NCI-H1048 (cell line): ENCODE measurements around the gene PPM1M.
"Not testable (repeated sequence)": the region's sequence is repeated elsewhere in the genome, so short reads cannot be mapped to it uniquely, and the experiment has no call there.

Experiments
- DNase-seq: peaks from one replicate; lab custom pipeline; 2025; lab: John Stamatoyannopoulos, UW

PPM1M gene

DNA sequence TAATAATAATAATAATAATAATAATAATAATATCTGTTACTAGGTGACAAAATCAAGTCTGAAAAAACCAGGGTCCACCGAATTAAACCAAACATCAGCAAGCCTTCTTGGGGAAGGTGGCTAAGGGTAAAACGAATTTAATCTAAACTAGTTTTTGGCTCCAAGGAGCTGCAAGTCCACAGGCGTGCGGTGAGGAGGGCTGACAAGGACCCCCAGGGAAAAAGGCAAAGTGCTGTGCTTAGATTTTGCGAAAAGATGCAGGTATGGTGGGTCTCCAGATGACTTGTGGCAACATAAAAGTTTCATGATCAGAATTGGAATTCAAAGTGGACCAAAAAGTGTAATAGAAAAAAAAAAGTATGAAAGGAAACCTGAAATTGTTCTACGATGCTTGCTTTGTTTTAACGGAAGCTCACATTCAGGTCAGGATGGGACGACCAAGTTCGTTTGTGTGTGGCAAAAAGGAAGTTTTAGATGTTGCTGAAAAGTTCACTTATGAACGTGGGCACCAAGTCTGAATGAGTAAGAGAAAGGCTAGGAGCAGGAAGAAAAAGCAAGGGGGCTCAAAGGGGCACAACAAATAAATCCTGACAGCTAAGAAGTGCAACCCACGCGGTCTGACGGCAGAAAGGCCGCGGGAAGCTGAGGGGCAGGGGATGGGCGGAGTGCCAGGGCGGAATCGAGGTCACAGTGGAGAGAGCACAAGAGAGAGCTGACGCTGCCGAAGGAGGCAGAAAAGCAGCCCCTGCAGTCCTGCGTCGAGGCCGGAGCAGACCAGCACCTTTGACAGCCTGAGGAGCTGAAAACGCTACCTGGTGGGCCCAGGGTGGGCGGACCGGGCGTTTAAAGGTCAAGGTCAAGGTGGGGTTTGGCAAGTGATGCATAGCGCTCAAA, 31.8 kb downstream of the PPM1M start:
- DNase-seq, result no peak

DNA sequence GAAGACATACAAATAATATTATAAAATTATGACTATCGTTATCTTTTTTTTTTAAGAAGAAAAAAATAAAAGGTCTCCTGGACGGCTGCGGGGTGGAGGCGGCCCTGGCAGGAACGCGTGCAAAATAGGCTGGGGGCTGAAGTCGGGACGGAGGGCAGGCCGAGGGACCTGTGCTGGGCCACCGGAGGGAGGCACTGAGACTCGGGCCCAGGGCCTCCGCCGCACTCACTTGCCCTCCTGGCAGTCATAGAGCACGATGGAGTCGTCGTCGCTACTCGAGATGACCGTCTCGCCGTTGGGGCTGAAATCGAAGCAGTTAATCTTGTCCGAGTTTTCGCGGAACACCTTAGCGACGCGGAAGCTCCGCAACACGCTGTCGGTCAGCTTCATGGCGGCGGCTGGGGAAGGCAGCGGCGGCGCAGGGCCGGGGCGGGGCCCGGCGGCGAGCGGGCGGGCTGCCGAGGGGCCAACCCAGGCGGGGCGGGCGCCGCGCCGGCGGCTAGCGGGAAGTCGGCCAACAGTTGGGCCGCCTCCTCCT, 32.5 kb downstream of the PPM1M start:
- no peak for DNase-seq

DNA sequence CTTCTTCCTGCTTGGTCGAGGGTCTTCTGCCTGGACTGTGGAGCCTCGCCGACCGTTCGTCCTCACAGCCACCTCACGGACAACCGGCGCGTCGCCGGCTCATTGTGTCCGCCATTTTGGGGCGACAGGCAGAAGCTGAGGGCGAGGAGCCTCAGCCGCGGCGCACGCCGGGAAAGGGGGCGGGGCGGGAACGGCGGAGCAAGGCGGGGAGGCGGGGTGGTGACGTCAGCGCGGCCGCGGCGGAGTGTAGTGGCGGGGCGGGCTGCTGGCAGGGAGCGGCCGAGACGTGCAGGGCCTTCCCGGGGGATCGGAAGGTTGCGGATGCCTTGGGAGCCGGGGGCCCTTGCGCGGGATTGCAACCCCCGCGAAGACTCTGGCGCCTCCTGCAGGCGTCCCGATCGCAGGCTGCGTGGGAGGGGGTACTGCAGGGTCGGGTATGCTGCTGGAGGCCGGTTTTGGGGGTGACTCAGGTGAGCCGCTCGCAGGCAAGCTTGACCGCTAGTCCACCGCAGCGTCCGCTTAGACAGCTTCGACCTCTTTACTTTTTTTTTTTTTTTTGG, 33.0 kb downstream of the PPM1M start, which contains the start of gene WDR82:
WDR82 (minus strand) TSS at position 140 of the 560 bp plus-strand sequence. CDS start 288 bp downstream, outside the sequence.
- DNase-seq, result peak; percentile 77

DNA sequence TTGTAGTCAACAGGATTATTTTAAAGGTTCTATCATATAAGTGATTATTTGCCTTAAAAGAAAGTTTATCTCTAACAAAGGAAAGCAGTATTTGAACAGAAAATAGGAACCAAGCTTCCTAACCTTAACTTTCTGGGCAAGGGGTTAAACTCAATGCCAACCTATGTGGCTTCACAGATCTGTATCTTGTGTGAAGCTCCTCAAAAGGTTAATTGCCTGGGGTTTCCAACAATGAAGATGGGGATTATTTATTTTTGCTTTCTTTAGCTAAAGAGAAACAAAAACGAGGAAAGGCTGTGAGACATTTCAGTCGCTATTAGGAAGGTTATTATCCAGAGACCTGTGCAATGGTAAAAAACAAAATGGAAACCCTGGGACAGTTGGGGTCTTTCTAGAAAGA, 34.0 kb downstream of the PPM1M start:
- DNase-seq, result no peak

DNA sequence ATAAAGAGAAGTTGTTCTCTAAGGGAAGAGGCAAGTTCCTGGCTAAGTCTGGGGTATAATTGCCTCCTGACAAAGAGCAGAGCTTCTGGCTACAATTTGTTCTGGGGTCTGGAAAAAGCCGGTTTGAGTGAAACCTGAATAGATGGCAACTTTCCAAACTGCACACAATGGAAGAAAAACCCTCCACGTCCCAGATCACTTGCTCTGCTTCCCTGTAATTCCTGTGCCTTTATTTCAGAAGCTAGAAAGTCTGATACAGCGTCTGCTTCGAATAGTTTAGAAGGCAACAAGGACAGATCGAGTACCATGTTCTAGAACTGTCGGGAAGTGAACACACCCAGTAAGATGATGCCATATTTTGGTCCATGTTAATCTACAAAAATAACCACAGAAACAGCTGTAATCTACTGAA, 34.5 kb downstream of the PPM1M start:
- no peak for DNase-seq

DNA sequence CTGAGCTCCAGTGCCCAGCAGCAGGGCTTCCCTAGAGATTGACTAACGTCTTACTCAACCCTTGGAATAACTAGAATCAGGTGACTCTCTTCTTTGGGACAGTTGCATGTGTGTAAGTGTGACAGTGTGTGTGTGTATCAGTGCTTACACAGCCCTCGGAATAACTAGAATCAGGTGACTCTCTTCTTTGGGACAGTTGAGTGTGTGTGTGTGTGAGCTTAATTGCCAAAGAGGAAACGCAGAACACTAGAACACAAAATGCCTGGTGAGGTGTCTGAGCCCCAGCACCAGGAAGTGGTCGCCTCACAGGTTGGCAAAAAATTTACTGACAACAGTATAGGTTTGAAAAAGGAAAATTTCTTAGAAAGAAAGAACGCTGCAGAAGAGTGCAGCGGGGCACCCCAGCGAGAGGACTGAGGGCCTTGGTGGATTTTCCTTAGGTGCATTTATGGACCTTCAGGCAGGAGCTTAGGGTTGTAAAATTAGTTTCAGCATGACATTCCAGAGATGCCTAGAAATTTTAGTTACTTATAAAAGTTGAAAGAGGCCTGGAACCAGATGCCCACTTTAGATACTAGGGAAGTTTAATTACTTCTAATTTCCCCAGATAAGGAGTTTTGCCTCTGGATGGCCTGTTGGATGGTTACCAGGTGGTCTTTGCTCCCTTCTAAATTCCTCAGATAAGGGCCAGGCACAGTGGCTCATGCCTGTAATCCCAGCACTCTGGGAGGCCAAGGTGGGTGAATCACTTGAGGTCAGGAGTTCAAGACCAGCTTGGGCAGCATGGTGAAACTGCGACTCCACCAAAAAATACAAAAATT, 36.6 kb downstream of the PPM1M start:
- DNase-seq, result no peak

DNA sequence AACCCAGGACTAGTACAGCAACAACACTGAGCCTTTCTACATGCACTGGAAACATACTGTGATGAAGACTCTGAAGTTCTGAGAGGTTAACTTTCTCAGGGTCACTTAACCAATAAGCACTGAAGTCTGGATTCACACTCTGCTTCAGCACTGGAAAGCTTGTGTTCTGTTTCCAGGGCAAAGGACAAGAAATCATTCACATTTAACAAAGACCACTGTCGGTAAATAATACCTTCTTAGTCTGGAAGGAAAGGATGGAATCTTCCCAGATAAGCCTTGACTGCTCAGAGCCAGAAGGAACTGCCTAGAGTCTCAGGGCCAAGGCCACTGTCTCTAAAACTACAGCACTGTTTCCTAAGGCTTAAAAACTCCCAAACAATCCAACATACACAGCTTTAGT, 37.7 kb downstream of the PPM1M start:
- DNase-seq, result no peak

DNA sequence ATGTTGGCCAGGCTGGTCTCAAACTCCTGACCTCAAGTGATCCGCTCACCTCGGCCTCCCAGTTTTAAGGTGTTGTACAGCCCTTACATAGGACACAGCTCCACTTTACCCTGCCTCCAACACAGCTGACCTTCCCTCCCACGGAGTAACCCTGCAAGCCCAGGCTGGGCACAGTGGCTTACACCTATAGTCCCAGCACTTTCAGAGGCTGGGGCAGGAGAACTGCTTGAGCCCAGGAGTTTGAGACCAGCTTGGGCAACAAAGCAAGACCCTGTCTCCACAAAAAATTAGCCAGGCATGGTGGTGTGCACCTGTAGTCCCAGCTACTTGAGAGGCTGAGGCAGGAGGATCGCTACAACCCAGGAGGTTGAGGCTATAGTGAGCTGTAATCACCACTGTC, 38.5 kb downstream of the PPM1M start:
- DNase-seq, result not testable (repeated sequence)

DNA sequence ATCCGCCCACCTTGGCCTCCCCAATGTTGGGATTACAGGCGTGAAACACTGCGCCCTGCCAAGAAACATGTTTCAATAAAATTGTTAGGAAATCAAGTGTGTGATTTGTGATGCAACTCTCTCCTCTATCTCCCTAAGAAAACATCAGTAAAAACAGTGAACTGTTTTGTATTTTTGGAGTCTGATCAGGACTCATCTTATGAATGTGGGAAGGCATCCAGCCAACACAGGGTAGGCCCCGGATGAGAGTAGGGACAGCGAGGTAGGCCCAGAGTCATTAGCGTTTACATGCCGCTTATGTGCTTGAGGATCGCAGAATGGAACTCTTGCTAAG, 41.2 kb downstream of the PPM1M start:
- DNase-seq, result no peak

DNA sequence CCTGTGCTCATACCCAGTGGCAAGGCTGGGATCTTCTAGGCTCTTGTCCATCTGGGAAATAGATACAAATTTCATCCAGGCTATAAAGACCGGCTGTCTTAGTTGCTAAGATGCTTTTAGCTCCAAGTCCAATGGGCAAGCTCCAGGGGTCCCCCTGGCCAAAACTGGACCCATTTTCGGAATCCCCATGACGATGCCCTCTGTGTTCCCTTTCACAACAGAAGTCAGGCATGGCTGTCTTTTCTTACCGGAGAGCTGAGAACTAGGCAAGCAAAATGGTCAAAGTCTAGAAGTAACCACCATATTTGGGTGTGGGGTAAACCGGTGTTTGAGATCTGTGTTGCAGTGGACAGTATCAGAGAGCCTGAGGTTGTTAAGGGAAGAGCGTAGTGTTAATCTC, 43.1 kb downstream of the PPM1M start:
- DNase-seq, result no peak

DNA sequence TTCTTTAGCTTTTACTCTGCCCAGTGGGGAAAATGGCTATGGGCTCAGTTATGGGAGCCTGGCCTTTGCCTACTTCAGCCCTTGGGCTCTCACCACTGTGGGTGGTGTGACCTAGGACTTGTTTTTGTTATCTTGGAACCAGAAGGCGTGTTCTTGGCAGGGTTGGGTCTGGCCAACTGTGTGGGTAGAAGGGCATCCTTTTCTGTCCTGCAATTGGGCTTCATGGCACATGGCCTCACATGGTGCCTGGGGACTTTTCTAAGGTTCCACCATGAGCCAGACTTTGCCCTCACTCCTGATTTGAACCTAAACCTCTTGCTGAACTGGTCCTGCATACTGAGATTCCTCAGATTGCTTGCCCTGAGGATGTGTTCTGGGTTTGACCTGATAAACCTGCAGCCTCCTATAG, 43.8 kb downstream of the PPM1M start:
- DNase-seq, result no peak

DNA sequence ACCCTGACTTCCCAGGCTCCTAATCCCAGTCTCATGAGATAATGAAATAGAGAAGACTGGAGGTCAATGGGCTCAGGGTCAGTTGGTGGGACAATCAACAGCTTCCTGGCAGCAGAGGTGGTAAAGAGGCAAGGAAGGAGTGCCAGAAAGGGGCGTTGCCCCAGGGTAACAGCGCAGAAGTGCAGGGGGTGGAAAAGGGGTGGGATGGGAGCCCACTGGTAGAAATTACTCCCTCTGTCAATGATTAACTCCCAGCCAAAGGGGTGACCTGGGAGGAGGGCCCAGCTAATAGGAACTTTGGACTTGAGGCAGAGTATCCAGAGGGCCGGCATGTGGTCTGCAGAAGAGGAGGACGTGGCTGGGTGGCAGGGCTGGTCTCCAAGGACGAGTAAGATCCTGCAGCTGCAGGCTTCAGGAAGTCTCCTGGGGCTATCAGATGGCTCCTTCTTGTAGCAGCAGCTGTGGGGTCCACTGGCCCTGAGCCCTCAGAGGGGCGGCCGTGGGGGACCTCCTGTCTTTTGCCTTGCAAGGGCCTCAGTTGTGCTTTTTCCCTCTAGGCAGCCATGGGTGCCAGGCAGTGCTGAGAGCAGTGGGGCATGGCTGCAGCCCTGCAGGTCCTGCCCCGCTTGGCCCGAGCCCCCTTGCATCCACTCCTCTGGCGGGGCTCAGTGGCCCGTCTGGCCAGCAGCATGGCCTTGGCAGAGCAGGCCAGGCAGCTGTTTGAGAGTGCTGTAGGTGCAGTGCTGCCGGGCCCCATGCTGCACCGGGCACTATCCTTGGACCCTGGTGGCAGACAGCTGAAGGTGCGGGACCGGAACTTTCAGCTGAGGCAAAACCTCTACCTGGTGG, 44.4 kb downstream of the PPM1M start:
- no peak for DNase-seq

DNA sequence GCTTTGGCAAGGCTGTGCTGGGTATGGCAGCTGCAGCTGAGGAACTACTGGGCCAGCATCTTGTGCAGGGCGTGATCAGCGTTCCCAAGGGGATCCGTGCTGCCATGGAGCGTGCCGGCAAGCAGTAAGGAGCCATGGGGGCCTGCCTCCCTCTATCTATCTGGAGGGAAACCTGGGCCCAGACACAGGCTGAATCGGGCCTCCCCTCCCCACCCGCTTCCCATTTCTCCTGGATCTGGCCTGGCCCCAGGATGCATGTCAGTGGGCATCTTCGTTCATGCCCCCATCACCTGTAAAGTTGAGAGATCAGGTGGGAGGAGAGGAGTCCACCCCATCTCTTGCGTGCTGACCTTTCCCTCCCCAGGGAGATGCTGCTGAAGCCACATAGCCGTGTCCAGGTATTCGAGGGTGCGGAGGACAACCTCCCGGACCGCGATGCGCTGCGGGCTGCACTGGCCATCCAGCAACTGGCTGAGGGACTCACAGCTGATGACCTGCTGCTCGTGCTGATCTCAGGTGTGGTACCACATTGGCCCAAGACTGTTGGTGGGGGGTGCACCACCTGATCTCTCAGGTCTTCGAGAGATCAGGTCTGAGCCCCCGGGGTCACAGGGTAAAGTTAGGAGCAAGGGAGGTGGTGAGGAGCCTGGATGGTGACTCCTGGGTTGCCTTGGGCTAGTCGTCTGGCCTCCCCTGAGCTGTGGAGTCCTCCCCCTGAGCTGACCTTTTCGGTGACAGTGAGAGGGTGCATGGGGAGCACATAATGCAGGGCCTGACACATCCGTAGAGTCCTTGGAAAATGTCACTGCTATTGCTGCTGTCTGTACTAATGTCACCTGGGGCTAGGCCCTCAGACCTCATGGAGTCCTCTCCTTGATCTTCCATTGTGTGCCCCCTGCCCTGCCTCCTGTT, 45.3 kb downstream of the PPM1M start:
- DNase-seq, result no peak

DNA sequence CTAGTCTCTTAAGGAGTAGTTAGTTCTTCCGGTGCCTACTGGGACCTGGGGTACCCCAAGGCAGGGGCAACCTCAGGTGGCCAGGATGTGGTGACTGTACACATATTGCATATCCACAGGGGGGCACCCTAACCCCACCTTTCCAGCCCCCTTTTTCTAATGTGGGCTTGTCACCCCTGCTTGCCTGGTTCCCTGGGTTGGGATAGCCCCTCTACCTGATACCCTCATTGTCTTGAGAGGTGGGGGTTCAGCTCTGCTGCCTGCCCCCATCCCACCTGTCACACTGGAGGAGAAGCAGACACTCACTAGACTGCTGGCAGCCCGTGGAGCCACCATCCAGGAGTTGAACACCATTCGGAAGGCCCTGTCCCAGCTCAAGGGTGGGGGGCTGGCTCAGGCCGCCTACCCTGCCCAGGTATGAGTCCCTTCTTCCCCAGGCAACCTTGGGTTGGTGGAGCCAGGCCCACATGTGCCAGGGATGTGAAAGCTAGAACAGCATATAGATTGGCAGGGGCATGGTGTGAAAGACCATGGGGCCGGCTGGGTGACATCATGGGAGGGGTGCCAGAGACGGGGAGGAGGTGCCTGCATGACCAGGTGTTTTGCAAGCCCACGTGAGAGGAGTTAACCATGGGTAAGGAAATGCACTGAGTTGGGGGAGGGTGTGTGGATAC, 46.1 kb downstream of the PPM1M start:
- DNase-seq, result no peak

DNA sequence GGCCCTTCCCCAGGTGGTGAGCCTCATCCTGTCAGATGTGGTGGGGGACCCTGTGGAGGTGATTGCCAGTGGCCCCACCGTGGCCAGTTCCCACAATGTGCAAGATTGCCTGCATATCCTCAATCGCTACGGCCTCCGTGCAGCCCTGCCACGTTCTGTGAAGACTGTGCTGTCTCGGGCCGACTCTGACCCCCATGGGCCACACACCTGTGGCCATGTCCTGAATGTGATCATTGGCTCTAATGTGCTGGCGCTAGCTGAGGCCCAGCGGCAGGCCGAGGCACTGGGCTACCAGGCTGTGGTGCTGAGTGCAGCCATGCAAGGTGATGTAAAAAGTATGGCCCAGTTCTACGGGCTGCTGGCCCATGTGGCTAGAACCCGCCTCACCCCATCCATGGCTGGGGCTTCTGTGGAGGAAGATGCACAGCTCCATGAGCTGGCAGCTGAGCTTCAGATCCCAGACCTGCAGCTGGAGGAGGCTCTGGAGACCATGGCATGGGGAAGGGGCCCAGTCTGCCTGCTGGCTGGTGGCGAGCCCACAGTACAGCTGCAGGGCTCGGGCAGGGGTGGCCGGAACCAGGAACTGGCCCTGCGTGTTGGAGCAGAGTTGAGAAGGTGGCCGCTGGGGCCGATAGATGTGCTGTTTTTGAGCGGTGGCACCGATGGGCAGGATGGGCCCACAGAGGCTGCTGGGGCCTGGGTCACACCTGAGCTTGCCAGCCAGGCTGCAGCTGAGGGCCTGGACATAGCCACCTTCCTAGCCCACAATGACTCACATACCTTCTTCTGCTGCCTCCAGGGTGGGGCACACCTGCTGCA, 46.9 kb downstream of the PPM1M start:
- DNase-seq, result no peak

DNA sequence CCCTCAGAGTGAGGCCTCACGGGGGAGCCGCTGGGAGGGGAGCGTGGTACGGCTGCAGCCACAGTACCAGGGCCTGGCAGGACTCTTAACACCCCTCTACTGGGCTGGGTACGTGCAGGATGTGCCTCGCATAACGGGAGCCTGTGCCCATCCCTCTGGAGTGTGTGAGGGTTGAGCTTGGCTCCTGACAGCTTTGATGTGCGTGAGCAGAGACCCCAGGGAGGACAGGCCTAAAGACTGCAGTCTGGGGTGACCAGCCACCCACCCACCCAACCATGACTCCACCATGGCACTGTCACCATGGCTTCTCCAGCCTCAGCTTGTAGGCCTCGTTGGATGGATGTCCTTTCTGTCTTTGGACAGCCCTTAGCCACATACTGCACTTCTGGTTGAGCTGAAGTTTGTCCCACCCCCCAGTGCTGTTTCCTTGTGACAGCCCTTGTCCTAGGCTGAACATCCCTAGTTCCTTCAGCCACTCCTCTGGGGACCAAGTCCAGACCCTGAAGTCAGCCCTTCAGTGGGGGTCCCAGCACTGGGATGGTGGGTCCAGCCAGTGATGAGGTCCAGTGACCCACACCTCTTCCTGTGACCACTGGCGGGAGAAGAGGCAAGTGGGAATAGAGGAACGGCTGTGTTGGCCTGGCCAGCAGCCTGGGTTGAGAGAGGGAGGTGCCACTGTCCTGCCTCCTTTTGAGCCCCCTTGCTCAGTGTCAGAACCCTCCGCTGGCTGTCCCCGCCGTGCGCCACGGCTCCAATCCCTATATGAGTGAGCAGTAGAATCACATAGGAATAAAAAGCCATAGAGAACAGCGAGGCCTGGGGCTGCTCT, 48.1 kb downstream of the PPM1M start:
- DNase-seq, result no peak

DNA sequence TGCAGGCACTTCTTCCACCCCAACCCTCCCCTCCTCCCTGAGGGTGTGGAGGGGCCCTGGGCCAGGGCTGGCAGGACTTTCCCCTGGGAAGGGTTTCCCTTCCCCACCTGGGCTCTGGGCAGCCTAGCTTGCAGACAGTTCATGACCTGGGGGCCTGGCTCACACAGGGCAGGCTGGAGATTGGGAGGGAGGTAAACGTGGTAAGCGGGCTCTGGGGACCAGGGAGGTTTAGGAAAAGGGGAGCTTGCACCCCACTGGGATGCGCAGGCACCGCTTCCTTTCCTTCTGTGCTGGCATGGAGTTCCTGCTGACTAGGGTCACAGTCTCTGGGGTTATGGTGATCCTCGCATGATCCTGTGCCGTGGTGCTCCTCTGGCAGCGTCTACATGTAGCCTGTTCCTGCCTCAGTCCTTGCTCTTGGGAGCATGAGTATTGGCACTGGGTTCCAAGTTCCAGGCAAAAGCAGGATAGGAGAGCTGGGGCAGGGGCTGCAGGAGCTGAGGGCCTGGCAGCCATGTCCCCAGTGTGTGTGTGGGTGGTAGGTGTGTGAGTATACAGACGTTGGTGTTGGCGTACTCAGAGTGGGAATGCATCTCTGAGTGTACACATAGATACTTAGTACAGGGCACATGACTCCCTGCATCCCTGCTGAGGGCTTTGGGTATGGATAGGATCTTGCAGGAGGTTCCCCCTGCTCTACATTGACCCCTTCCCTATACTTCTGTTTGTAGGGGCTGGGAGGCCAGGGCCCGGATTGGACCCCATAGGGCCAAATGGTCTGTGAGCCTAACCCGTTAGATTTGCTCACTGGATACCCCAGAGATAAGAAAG, 49.0 kb downstream of the PPM1M start:
- DNase-seq, result no peak
